Measurements from ENCODE around the gene PSMB8.

PSMB8 gene

DNA sequence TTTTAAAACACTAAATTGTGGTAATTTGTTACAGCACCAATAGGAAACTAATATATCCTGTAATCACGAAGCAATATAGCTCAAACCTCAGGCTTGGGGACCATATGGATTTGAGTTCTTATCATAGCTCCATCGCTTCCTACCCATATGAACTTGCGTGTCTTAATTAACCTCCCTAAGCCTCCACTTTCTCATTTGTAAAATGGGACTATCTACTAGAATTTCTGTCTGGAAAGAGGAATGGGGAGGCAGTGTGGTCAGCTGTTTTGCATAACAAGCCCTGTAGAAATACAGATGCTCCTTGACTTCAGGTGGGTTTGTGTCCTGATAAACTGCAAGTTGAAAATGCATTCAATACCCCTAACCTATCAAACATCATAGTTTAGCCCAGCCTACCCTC is 44.1 kb downstream of the PSMB8 start:
- DNase-seq (ENCODE audit: insufficient read length, low spot score) (no peak), FAIRE-seq (peak; percentile 36)

DNA sequence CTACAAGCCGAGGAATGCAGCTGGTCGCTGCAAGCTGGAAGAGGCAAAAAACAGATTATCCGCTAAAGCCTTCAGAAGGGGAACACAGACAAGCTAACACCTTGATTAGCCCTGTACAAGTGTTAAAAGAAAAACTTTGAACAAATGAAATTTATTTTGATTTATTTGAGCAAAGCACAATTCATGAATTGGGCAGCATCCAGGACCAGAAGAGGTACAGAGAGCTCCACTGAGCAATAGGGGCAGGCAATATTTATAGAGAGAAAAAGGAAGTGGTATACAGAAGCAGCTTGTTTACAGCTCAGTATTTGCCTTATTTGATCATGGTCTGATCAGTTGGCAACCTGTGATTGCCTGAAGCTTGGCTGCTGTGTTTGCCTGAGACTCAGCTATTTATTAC is 44.7 kb downstream of the PSMB8 start:
- no peak for DNase-seq (ENCODE audit: insufficient read length, low spot score)
- no peak for FAIRE-seq

DNA sequence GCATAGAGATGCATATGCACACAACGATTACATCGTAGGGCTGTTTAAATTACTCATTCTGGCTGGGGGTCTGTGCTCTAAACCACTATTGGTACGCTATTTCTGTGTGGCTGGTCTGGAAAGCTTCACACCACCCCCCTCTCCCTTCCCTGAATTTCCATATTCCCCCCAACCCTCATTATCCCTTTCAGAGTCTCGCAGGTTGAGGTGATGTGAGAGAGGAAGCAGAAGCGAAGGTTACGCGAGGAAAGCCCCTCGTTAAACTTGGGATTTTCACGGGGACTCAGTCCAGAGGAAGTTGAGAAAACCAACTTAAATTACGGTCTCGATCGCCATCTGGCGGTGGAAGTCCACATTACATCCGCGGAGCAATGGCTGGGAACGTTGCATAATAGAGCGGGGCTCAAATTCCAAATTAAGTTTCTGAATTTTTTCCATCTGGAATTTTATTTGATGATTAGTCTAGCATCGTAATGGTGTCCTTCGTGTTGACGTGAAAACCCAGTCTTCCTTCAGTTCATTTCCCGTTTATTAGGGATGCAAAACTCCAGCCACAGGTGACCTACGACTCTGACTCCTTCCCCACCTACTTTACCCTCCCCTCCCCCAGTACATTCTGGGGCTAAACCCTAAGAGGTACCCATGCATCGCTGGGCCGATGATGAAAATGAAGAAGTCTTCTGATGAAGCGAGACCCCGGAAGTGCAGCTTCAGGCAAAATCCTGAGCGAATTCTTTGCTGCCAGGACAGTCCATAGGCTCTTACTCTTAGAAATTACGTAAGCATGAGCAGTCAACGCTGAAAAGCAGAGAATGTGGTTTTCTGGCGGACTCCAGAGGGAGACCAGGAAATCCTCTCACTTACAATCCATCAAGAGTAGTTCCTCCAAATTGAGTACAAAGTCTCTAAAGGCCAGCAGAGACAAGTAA is 46.7 kb downstream of the PSMB8 start:
- DNase-seq (ENCODE audit: insufficient read length, low spot score): peak; percentile 61
- FAIRE-seq: peak; percentile 63

- FAIRE-seq (no peak), DNase-seq (ENCODE audit: insufficient read length, low spot score) (no peak)
Observed at GRCh38 chr6:32794510-32794909, 49.3 kb downstream of the PSMB8 start.

DNA sequence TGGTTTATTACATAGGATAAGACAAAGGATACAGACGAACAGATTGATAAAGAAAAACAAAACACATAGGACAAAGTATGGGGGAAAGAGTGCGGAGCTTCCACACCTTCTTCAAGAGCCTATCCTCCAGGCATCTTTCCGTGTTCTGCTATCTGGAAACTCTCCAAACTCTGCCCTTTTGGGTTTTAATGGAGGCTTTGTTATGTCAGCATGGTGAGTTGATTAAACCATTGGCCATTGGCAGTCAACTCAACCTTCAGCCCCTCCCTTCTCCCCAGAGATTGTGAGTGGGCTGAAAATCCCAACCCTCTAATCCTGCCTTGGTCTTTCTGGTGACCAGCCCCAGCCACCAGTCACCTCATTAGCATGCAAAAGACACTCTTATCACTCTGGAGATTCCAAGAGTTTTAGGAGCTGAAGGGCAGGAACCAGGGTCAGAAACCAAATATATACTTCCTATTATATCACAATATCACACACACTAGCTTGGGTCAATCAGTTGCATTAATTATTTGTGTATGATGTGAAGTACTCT is 50.9 kb downstream of the PSMB8 start:
- no peak for FAIRE-seq
- DNase-seq (ENCODE audit: insufficient read length, low spot score): no peak
